ENCODE measurements around the gene STIM1. TPM values are rescaled to one million over a fixed set of nuclear protein-coding genes. Genes with fewer than 3 reads are reported as not detected.
A peak's percentile ranks its signal among the peaks of the same experiment; 100 is the strongest.
"Not testable (repeated sequence)": the region's sequence is repeated elsewhere in the genome, so short reads cannot be mapped to it uniquely, and the experiment has no call there.

Gene STIM1
- total RNA-seq, 1 donor from 2014 or later: 46.4 TPM

DNA sequence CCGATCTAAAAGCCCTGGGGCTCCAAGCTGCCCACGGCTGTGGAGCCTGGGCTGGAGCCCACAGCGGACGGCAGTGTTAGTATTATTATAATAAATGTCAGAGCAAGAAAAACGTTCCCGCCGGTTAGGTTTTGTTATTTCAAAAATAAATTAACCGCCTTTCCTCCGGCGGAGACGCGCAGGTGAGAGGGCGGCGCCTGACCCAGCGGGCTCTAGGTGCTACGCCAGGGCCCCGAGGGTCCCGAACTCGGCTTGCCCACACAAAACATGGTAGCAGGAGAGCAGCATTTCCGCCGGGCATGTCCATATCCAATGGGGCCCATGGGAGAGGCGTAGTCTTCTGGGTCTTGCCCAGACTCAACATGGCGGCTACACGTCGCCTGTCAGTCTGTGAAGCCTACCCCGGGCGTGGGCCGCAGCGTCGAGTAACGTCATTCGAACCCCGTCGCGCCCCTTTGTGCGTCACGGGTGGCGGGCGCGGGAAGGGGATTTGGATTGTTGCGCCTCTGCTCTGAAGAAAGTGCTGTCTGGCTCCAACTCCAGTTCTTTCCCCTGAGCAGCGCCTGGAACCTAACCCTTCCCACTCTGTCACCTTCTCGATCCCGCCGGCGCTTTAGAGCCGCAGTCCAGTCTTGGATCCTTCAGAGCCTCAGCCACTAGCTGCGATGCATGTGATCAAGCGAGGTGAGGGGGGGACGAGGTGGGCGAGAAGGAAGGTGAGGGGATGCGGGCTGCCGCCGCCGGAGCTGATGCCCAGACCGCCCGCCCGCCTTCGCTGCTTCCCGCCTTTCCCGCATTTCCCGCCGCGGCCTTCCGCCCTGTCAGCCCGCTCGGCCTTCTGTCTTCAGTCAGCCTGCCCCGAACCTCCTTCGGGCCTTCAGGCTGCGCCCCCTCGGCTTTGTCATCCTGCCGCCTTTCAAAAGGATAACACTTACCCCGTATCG, 239.2 kb downstream of the STIM1 start, which contains the start of gene RRM1:
RRM1 (plus strand) TSS at position 452 of the 944 bp plus-strand sequence; CDS start at position 666, 214 bp downstream.
- peak; percentile 98 for DNase-seq (ENCODE audit: low read depth)

GRCh38 chr11:4095509-4096230, 240.2 kb downstream of the STIM1 start:
- DNase-seq (ENCODE audit: low read depth): no peak

GRCh38 chr11:4098026-4098621, 242.7 kb downstream of the STIM1 start:
- no peak for DNase-seq (ENCODE audit: low read depth)

DNA sequence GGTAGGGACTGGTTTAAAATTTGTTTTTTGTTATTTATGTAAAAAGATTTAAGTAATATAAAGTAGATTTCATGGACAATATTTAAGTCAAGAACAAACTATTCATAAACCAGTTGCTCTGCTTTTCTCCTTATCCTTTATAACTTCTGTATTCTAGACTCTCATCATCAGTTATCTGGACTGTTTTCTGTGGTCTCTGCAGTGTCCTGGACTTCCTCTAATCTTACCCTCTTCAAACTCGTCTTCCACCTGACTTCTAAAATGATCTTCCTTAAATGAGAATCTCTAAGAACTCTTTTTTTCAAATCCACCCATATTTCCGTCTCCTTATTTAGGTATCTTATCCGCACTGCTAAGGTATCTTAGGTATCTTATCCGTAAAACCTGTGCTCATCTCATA, 247.2 kb downstream of the STIM1 start:
- DNase-seq (ENCODE audit: low read depth): no peak

- DNase-seq (ENCODE audit: low read depth): no peak
These were observed 247.8 kb downstream of the STIM1 start for GRCh38 chr11:4103269-4103668.

DNA sequence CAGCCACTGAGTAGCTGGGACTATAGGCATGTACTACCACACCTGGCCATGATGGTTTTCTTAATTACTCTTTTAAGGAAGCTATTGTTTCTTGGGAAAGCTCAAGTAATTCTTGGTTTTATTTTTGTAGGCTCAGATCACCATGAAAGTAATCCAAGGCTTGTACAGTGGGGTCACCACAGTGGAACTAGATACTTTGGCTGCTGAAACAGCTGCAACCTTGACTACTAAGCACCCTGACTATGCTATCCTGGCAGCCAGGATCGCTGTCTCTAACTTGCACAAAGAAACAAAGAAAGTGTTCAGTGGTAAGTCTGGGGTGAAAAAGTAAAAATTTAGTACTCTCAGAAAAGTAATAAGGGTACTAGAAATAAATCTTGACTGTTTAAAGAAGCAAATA, 250.5 kb downstream of the STIM1 start:
- DNase-seq (ENCODE audit: low read depth): peak; percentile 86

DNA sequence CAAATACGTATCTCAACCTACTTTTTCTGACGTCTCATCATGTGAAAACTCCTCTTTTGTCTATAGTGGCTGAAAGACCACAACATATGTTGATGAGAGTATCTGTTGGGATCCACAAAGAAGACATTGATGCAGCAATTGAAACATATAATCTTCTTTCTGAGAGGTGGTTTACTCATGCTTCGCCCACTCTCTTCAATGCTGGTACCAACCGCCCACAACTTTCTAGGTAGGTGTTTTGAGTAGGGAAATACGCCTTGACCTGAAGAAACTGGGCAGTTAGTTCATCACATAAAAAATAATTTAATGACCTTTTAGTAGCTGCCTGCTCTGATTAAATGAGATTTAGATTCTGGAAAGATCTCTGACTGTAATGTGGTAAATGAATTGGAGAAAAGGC, 256.4 kb downstream of the STIM1 start:
- no peak for DNase-seq (ENCODE audit: low read depth)

DNA sequence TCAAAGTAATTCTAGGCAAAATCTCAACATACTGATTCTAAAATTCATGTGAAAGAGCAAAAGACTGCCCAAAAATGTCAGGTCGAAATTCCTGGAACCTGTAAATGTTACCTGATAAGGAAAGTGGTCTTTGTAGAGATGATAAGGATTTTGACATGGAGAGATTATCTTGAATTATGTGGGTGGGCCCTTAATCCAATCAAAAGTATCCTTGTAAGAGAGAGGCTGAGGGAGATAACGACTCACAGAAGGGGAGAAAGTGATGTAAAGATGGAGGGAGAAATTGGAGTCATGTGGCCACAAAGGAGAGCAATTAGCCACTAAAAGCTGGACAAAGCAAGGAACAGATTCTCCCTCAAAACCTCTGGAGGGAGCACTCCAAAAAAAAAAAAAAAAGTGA, 259.7 kb downstream of the STIM1 start:
- DNase-seq (ENCODE audit: low read depth): no peak

GRCh38 chr11:4118107-4118506, 262.6 kb downstream of the STIM1 start:
- DNase-seq (ENCODE audit: low read depth): no peak

- no peak for DNase-seq (ENCODE audit: low read depth)
These were observed 267.8 kb downstream of the STIM1 start for GRCh38 chr11:4123218-4123617.

DNA sequence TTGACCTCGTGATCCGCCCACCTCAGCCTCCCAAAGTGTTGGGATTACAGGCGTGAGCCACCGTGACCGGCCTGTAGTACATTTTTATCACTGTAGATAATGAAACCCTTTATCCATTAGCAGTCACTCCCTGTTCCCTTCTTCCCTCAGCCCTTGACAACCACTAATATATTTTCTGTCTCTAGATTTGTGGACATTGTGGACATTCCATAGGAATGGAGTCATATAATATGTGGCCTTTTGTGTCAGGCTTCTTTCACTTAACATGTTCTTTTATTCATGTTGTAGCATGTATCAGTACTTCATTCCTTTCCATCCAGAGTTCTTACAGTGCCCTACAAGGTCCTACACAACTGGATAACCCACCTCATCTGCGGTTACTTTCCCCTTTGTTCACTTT, 269.7 kb downstream of the STIM1 start:
- no peak for DNase-seq (ENCODE audit: low read depth)

GRCh38 chr11:4127357-4127756, 271.9 kb downstream of the STIM1 start:
- DNase-seq (ENCODE audit: low read depth): no peak

- not testable (repeated sequence) for DNase-seq (ENCODE audit: low read depth)
These were observed 274.8 kb downstream of the STIM1 start for GRCh38 chr11:4130219-4130618.

DNA sequence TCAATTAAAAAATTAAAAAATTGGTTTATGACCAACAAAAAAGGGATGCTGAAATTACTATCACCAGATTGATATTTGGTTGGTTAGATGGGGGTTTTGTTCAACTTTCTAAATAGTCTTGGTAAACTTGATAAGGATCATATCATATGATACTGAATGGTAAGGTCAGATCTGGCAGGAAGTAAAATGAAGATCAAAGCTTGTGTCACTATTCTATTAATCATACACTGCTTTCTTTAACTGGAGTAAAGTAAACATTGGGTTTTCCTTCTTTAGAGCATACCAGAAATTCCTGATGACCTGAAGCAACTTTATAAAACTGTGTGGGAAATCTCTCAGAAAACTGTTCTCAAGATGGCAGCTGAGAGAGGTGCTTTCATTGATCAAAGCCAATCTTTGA, 279.3 kb downstream of the STIM1 start:
- DNase-seq (ENCODE audit: low read depth): no peak

- DNase-seq (ENCODE audit: low read depth): no peak
These were observed 283.0 kb downstream of the STIM1 start for GRCh38 chr11:4138497-4138896.

- DNase-seq (ENCODE audit: low read depth): no peak
These were observed 284.7 kb downstream of the STIM1 start for GRCh38 chr11:4140067-4140636.

Other genes with a start within 250 kb of the STIM1 start
- 0.88 and 2.4 TPM in 2 replicates for gene ART5, start 213.7 kb upstream of the STIM1 start, total RNA-seq
- 2.4 and 2.7 TPM in 2 replicates for gene ART1, start 210.5 kb upstream of the STIM1 start, total RNA-seq
- 0.47 and 0.59 TPM in 2 replicates for gene CHRNA10, start 184.3 kb upstream of the STIM1 start, total RNA-seq
- gene NUP98, start 58.1 kb upstream of the STIM1 start, total RNA-seq: 68.1 and 136 TPM in 2 replicates
- gene PGAP2, start 47.1 kb upstream of the STIM1 start, total RNA-seq: 11.5 and 13.7 TPM in 2 replicates
- gene RHOG, start 14.7 kb upstream of the STIM1 start, total RNA-seq: 20.2 and 22.4 TPM in 2 replicates
- gene RRM1, start 239.1 kb downstream of the STIM1 start, total RNA-seq: 40.8 and 41.5 TPM in 2 replicates

Measured in myocyte (in vitro differentiated cells).